SH-SY5Y (cell line): ENCODE measurements around the gene MXRA8.

Experiments
- GATA2 ChIP-seq: IDR thresholded peaks from 2 replicates; pipeline ENCODE4 v1.6.1; 2011; ENCODE audit warnings: mild to moderate bottlenecking, low read depth, low read length
- GATA3 ChIP-seq: IDR thresholded peaks from 2 replicates; pipeline ENCODE4 v1.6.1; 2011; ENCODE audit warnings: low read depth, mild to moderate bottlenecking, low read length, moderate library complexity

DNA sequence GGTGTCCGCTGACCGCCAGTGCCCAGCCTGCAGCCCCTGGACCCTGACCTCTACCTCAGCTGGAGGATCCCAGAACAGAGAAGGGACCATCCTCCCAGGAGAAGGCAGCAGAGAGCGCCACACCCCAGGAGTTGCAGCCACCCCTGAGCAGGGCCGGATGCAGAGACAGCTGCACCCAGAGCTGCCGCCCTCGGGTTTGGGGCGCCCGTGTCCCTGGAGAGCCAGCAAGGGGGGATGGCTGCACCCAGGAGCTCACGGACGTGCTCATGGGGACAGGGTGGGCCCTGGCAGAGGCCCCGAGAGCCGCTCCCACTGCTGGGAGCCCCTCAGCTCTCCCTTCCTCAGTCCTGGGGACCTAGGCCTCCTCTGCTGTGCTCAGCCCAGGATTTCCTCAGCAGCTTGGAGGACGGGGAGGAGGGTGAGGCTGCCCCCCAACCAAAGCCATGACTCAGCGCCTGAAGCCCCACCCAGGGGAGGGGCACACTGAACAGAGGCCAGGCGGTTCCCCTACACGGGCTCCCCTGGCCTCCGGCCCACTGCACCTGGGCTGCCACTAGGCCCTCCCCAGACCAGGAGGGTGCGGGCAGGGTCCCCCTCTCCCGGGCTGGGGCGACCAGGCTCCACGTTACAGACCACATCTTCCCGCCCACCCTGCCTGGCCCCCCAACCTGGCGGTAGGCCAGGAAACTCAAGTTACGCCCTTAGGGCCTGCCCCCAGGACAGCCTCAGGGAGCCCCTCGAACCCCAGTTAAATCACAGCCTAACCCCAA lies 52.9 kb downstream of the MXRA8 start:
- TF ChIP-seq GATA2 (no peak), GATA3 (no peak)
